Caco-2 (cell line): ENCODE measurements around the gene NUTF2. TPM values are rescaled to one million over a fixed set of nuclear protein-coding genes. Genes with fewer than 3 reads are reported as not detected.

ENCODE experiments used
- BruUV-seq: library from RNA; stranded (reverse); fragments of 400-500 nt; replicated peaks from 2 replicates; lab custom pipeline; 2021; lab: Mats Ljungman, UMichigan
- CTCF ChIA-PET: fragments of 300-600 bp; sonication (Branson Sonifier 250); formaldehyde crosslinking; loops from one replicate; lab custom pipeline; 2022; ENCODE audit warnings: antibody characterized with exemption; lab: Charles Lee
- POLR2A ChIA-PET: fragments of 300-600 bp; sonication (Branson Sonifier 250); formaldehyde crosslinking; loops from one replicate; lab custom pipeline; 2022; ENCODE audit warnings: antibody characterized with exemption; lab: Charles Lee
- DNase-seq, 2 experiments: peaks; one replicate each; pipeline versions ENCODE4 v3.0.0 to v3.0.0-alpha.2; 2020 to 2022
- H3K27me3 ChIP-seq: replicated peaks from 2 replicates; pipeline ENCODE4 v1.6.0; 2011; ENCODE audit warnings: low read length; ENCODE audit not compliant: control insufficient read depth, insufficient read depth
- H3K36me3 ChIP-seq: 2 replicates; pipeline ENCODE4 v1.5.1; 2011; ENCODE audit warnings: low read length; ENCODE audit not compliant: control insufficient read depth, insufficient read depth
- H3K4me1 ChIP-seq: fragments of 250-450 bp; sonication (Bioruptor Pico); 2 replicates; pipeline ENCODE4 v1.5.1; 2020; ENCODE audit warnings: mild to moderate bottlenecking
- H3K4me3 ChIP-seq: 2 replicates; pipeline ENCODE4 v1.5.1; 2011; ENCODE audit warnings: low read depth, mild to moderate bottlenecking, control low read depth, low read length
- H3K9me3 ChIP-seq: fragments of 250-450 bp; sonication (Bioruptor Pico); 2 replicates; pipeline ENCODE4 v1.5.1; 2020; ENCODE audit warnings: mild to moderate bottlenecking, moderate library complexity
- H3K27ac Mint-ChIP-seq: one replicate; pipeline ENCODE4 v1.8.0; 2022; ENCODE audit warnings: mixed read lengths; ENCODE audit not compliant: unreplicated experiment
- H3K27me3 Mint-ChIP-seq: one replicate; pipeline ENCODE4 v1.8.0; 2022; ENCODE audit warnings: mixed read lengths; ENCODE audit not compliant: insufficient read depth, unreplicated experiment
- H3K36me3 Mint-ChIP-seq: one replicate; pipeline ENCODE4 v1.8.0; 2022; ENCODE audit warnings: mild to moderate bottlenecking, mixed read lengths; ENCODE audit not compliant: insufficient read depth, unreplicated experiment
- H3K4me1 Mint-ChIP-seq: one replicate; pipeline ENCODE4 v1.8.0; 2022; ENCODE audit warnings: low read depth, mixed read lengths; ENCODE audit not compliant: unreplicated experiment
- H3K4me3 Mint-ChIP-seq: one replicate; pipeline ENCODE4 v1.8.0; 2022; ENCODE audit warnings: mild to moderate bottlenecking, moderate library complexity, mixed read lengths; ENCODE audit not compliant: unreplicated experiment
- H3K9me3 Mint-ChIP-seq: one replicate; pipeline ENCODE4 v1.8.0; 2022; ENCODE audit warnings: mixed read lengths; ENCODE audit not compliant: unreplicated experiment
- CTCF ChIP-seq, 2 experiments: fragments of 200-600 bp in 1 of 2; IDR thresholded peaks; 1 replicate in 1 of 2; 2 replicates in 1 of 2; pipeline versions ENCODE4 v1.5.1 to v1.8.0; 2011 to 2022; ENCODE audit warnings: antibody characterized with exemption in 1 of 2, control low read depth in 1 of 2, inconsistent platforms in 1 of 2, low read depth in 1 of 2, low read length in 1 of 2, mild to moderate bottlenecking in 1 of 2, moderate library complexity in 1 of 2; ENCODE audit not compliant: insufficient read depth in 1 of 2, severe bottlenecking in 1 of 2, unreplicated experiment in 1 of 2
- intact Hi-C: fragments of 100-400 bp; cut with micrococcal nuclease; formaldehyde crosslinking; loops from one replicate; pipeline ENCODE4 v1.10.0; 2022; ENCODE audit not compliant: unreplicated experiment
- total RNA-seq: library from RNA; stranded (reverse); gene quantifications from 2 replicates; pipeline ENCODE4 v1.2.3, GENCODE V29; 2022

NUTF2 gene
- total RNA-seq, 1 experiment from 2014 or later = 239 TPM

DNA sequence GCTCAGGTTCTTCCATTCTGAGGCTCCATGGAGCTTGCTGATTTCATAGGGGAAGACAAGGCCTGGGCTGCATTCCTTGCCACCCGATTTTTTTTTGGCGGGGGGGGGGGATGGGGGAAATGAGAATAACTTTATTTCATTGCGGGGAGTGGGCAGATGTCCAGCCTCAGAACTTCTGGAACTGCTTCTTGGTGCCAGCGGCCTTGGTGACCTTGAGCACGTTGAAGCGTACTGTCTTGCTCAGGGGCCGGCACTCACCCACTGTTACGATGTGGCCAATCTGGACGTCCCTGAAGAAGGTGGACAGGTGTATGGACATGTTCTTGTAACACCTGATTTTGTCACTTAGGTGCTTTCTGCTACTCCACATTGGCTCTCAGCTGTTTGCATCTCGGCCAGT, 9.1 kb downstream of the NUTF2 start:
- Histone ChIP-seq H3K4me1 (peaks cover 21% of the 10 kb centered on the region), H3K36me3 (peaks cover 2% of the 10 kb centered on the region; the same call in 1 of the 2 replicates), H3K9me3 (no peaks in the 10 kb centered on the region), H3K4me3 (no peak overlapping the region), H3K27me3 (no peaks in the 10 kb centered on the region)
- ChIA-PET POLR2A (interaction anchor here (0.6 kb wide), 1 partner anchor 49 kb away, joined by 5 read pairs; the partner anchor contains the start of gene TSNAXIP1), CTCF (interaction anchor here (0.6 to 1.1 kb wide), 8 partner anchors 14 to 365 kb away, joined by 3 to 13 read pairs (median 6); no protein-coding TSS in a partner anchor)
- H3K4me3 Mint-ChIP-seq = no peak overlapping the region
- no TSS peak for BruUV-seq
- no peak overlapping the region for H3K27ac Mint-ChIP-seq
- intact Hi-C loops = no loop called here
- no peaks in the 10 kb centered on the region for H3K9me3 Mint-ChIP-seq
- H3K4me1 Mint-ChIP-seq = peaks cover 31% of the 10 kb centered on the region
- H3K36me3 Mint-ChIP-seq = peaks cover 63% of the 10 kb centered on the region
- no peaks in the 10 kb centered on the region for H3K27me3 Mint-ChIP-seq
- DNase-seq = no peak
- TF ChIP-seq CTCF (IDR thresholded peaks at IDR 0.05; ENCODE audit: insufficient read depth in 1 of 2, low read depth in 1 of 2, low read length in 1 of 2, severe bottlenecking in 1 of 2, unreplicated experiment in 1 of 2) = no peak

DNA sequence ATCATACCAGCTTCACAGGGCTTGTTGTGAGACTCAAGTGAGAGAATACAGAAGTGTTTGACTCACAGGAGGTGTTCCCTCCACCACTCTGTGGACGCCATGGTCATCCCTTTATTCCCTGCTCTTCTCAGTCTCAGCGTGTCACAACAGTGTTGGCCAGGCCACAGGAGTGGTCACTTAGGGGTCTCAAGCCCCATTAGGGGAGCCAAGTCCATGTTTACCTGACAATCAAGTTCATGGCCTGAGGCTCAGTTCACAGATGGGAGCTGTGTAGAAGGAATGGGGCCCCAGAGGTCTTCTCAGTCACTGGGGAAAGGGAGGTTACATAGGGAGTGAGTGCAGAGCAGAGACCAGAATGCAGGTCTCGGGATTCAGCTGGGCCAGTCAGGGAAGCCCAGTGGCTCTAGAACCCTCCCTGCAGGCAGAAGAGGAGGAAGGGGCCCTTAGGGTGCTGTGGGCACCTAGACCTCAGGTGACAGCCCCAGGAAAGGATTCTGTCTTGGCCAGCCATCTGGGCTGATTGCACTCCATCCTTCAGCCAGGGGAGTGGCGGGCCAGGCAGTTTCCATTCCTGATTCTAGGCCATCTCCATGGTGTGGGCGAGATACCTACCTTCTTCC, 10.3 kb downstream of the NUTF2 start:
- Mint-ChIP-seq H3K4me1 (peaks cover 31% of the 10 kb centered on the region), H3K9me3 (no peaks in the 10 kb centered on the region), H3K27ac (peak overlapping the region; percentile 90), H3K27me3 (no peaks in the 10 kb centered on the region), H3K36me3 (peaks cover 72% of the 10 kb centered on the region), H3K4me3 (peak overlapping the region; percentile 22)
- CTCF ChIA-PET = interaction anchor here (0.6 to 2.1 kb wide), 3 partner anchors 8 to 41 kb away, joined by 3 to 10 read pairs (median 3); no protein-coding TSS in a partner anchor
- Histone ChIP-seq H3K4me3 (no peak overlapping the region), H3K9me3 (no peaks in the 10 kb centered on the region), H3K27me3 (no peaks in the 10 kb centered on the region), H3K36me3 (peaks cover 2% of the 10 kb centered on the region; the same call in 1 of the 2 replicates), H3K4me1 (peaks cover 21% of the 10 kb centered on the region)
- no peak for TF ChIP-seq CTCF (IDR thresholded peaks at IDR 0.05; ENCODE audit: insufficient read depth in 1 of 2, low read depth in 1 of 2, low read length in 1 of 2, severe bottlenecking in 1 of 2, unreplicated experiment in 1 of 2)
- no TSS peak for BruUV-seq
- POLR2A ChIA-PET = interaction anchor here (0.6 kb wide), 1 partner anchor 11 kb away, joined by 3 read pairs; the partner anchor contains the start of gene NUTF2
- no peak for DNase-seq
- intact Hi-C loops = loop anchor here (1.0 kb wide), 1 partner anchor 11 kb away; the partner anchor contains the start of gene NUTF2

- Mint-ChIP-seq H3K36me3 (peaks cover 79% of the 10 kb centered on the region), H3K4me3 (peak overlapping the region; percentile 22)
These were observed 11.0 kb downstream of the NUTF2 start for GRCh38 chr16:67857547-67858233.

More at GRCh38 chr16:67857547-67858233, 11.0 kb downstream of the NUTF2 start:
- H3K9me3 Mint-ChIP-seq = no peaks in the 10 kb centered on the region
- Histone ChIP-seq H3K4me3 (no peak overlapping the region), H3K4me1 (peaks cover 21% of the 10 kb centered on the region), H3K36me3 (peaks cover 2% of the 10 kb centered on the region; the same call in 1 of the 2 replicates), H3K9me3 (no peaks in the 10 kb centered on the region), H3K27me3 (no peaks in the 10 kb centered on the region)
- no TSS peak for BruUV-seq
- no peaks in the 10 kb centered on the region for H3K27me3 Mint-ChIP-seq
- peaks cover 31% of the 10 kb centered on the region for H3K4me1 Mint-ChIP-seq
- intact Hi-C loops = loop anchor here (1.0 kb wide), 1 partner anchor 11 kb away; the partner anchor contains the start of gene NUTF2
- peak overlapping the region; percentile 90 for H3K27ac Mint-ChIP-seq
- no peak for TF ChIP-seq CTCF (IDR thresholded peaks at IDR 0.05; ENCODE audit: insufficient read depth in 1 of 2, low read depth in 1 of 2, low read length in 1 of 2, severe bottlenecking in 1 of 2, unreplicated experiment in 1 of 2)
- ChIA-PET POLR2A (interaction anchor here (0.6 to 1.0 kb wide), 3 partner anchors 11 to 24 kb away, joined by 3 to 4 read pairs (median 3); partner anchors contain the start of gene NUTF2), CTCF (interaction anchor here (0.8 to 2.1 kb wide), 2 partner anchors 12 to 42 kb away, joined by 3 to 10 read pairs; no protein-coding TSS in a partner anchor)
- peak; percentile 86 to 91 for DNase-seq
